Thyroid gland (tissue), 4 donors: ENCODE measurements around the gene RBPMS2. TPM values are rescaled to one million over a fixed set of nuclear protein-coding genes. Genes with fewer than 3 reads are reported as not detected.

ENCODE experiments used
- DNase-seq, 2 donors: peaks; one replicate each; pipeline ENCODE4 v3.0.0-alpha.2; 2019
- H3K27ac ChIP-seq, 3 donors: fragments of 200-600 bp; sonication (generic); 1 replicate in 2 of 3; 2 replicates in 1 of 3; pipeline ENCODE4 v1.5.1; 2016 to 2019; ENCODE audit warnings: mild to moderate bottlenecking in 1 of 3, moderate library complexity in 1 of 3
- H3K27me3 ChIP-seq: fragments of 200-600 bp; sonication (generic); one replicate; pipeline ENCODE4 v1.5.1; 2019
- H3K36me3 ChIP-seq, 2 donors: fragments of 200-600 bp; sonication (generic); one replicate each; pipeline ENCODE4 v1.5.1; 2016 to 2019
- H3K4me1 ChIP-seq, 2 donors: fragments of 200-600 bp; sonication (generic); one replicate each; pipeline ENCODE4 v1.5.1; 2017 to 2019
- H3K4me3 ChIP-seq, 3 donors: fragments of 200-600 bp; sonication (generic); replicated peaks in 1 of 3; 1 replicate in 2 of 3; 2 replicates in 1 of 3; pipeline ENCODE4 v1.5.1; 2016; ENCODE audit warnings: mild to moderate bottlenecking in 1 of 3
- H3K9me3 ChIP-seq: fragments of 200-600 bp; sonication (generic); one replicate; pipeline ENCODE4 v1.5.1; 2017
- CTCF ChIP-seq, 6 experiments: fragments of 200-600 bp in 3 of 6; fragments of 450-650 bp in 3 of 6; sonication (generic) in 3 of 6; IDR thresholded peaks; one replicate each; pipeline ENCODE4 v1.5.1; 2016 to 2019; ENCODE audit warnings: antibody characterized with exemption in 6 of 6, mild to moderate bottlenecking in 2 of 6, inconsistent platforms in 1 of 6, moderate library complexity in 1 of 6
- POLR2A ChIP-seq, 2 donors: fragments of 450-650 bp; IDR thresholded peaks; one replicate each; pipeline ENCODE4 v1.6.1; 2017; ENCODE audit warnings: antibody characterized with exemption in 2 of 2, mild to moderate bottlenecking in 2 of 2, moderate library complexity in 1 of 2
- WGBS, 2 donors: methylation state at CpG; one replicate each; pipeline ENCODE4 v1.1.5; 2017; 5-methylcytosine and 5-hydroxymethylcytosine counted together
- intact Hi-C: fragments of 100-400 bp; cut with DNase I; formaldehyde crosslinking; loops from one replicate; pipeline ENCODE4 v1.15.1; 2023
- total RNA-seq, 4 donors: library from RNA; depleted of rRNA; stranded (reverse); fragments of >200 nt; gene quantifications; one replicate each; pipeline ENCODE4 v1.2.3, GENCODE V29; 2016

Gene RBPMS2
- total RNA-seq, 4 donors from 2014 or later, result 2.6 to 3.5 (median 3.1) TPM

- DNase-seq, result no peak
- Histone ChIP-seq H3K27me3 (no peaks in the 10 kb centered on the region), H3K36me3 (no peaks in the 10 kb centered on the region), H3K4me1 (peaks cover 6 to 17% of the 10 kb centered on the region in 2 donors), H3K4me3 (peak overlapping the region in 1 of 3 donors; percentile 85), H3K9me3 (no peaks in the 10 kb centered on the region), H3K27ac (peak overlapping the region in 2 of 3 donors; percentile 36 to 92)
- WGBS, 2 donors, result 83 to 85% methylated on average over 21 of the region's 21 CpGs
- TF ChIP-seq POLR2A (IDR thresholded peaks at IDR 0.05) (no peak), CTCF (IDR thresholded peaks at IDR 0.05) (no peak)
- intact Hi-C loops, result no loop called here
Measured at GRCh38 chr15:64774037-64774628, 1.3 kb downstream of the RBPMS2 start.

GRCh38 chr15:64773606-64774005, 1.8 kb downstream of the RBPMS2 start:
- Histone ChIP-seq H3K4me1 (peaks cover 6 to 17% of the 10 kb centered on the region in 2 donors), H3K27me3 (no peaks in the 10 kb centered on the region), H3K4me3 (no peak overlapping the region), H3K9me3 (no peaks in the 10 kb centered on the region), H3K27ac (no peak overlapping the region), H3K36me3 (no peaks in the 10 kb centered on the region)
- no peak for TF ChIP-seq POLR2A (IDR thresholded peaks at IDR 0.05)
- no peak for TF ChIP-seq CTCF (IDR thresholded peaks at IDR 0.05)
- intact Hi-C loops, result no loop called here
- 100% methylated on average over 2 of the region's 2 CpGs for WGBS, 2 donors
- DNase-seq, result no peak

GRCh38 chr15:64772964-64773363, 2.4 kb downstream of the RBPMS2 start:
- no peak for DNase-seq
- H3K27me3 ChIP-seq, result no peaks in the 10 kb centered on the region
- intact Hi-C loops, result no loop called here
- no peaks in the 10 kb centered on the region for H3K9me3 ChIP-seq
- H3K4me3 ChIP-seq, result no peak overlapping the region
- H3K4me1 ChIP-seq, result peaks cover 6 to 17% of the 10 kb centered on the region in 2 donors
- no peak overlapping the region for H3K27ac ChIP-seq
- 97 to 99% methylated on average over 6 of the region's 6 CpGs for WGBS, 2 donors
- no peaks in the 10 kb centered on the region for H3K36me3 ChIP-seq
- TF ChIP-seq POLR2A (IDR thresholded peaks at IDR 0.05), result no peak

- intact Hi-C loops, result no loop called here
- Histone ChIP-seq H3K9me3 (no peaks in the 10 kb centered on the region), H3K4me1 (peaks cover 6 to 17% of the 10 kb centered on the region in 2 donors), H3K4me3 (no peak overlapping the region), H3K27me3 (no peaks in the 10 kb centered on the region), H3K27ac (no peak overlapping the region), H3K36me3 (no peaks in the 10 kb centered on the region)
- no peak for DNase-seq
- 77 to 88% methylated on average over 3 of the region's 3 CpGs for WGBS, 2 donors
- TF ChIP-seq CTCF (IDR thresholded peaks at IDR 0.05) (no peak), POLR2A (IDR thresholded peaks at IDR 0.05) (no peak)
Measured at GRCh38 chr15:64772488-64772887, 2.9 kb downstream of the RBPMS2 start.

GRCh38 chr15:64770626-64771025, 4.8 kb downstream of the RBPMS2 start:
- Histone ChIP-seq H3K27me3 (no peaks in the 10 kb centered on the region), H3K36me3 (no peaks in the 10 kb centered on the region), H3K4me1 (peaks cover 0 to 9% of the 10 kb centered on the region in 2 donors), H3K4me3 (no peak overlapping the region), H3K9me3 (no peaks in the 10 kb centered on the region), H3K27ac (no peak overlapping the region)
- 53 to 100% methylated on average over 2 of the region's 2 CpGs for WGBS, 2 donors
- TF ChIP-seq CTCF (IDR thresholded peaks at IDR 0.05), result no peak
- TF ChIP-seq POLR2A (IDR thresholded peaks at IDR 0.05), result no peak
- DNase-seq, result no peak
- intact Hi-C loops, result no loop called here
